K562 (cell line): Measurements from ENCODE around the gene CCDC167. TPM values are rescaled to one million over a fixed set of nuclear protein-coding genes. Genes with fewer than 3 reads are reported as not detected.

Source experiments
- ATAC-seq: fragments of 200-7000 bp; cut with Tn5 transposase; 3 replicates; pipeline ENCODE4 v1.9.1; 2020; ENCODE audit warnings: moderate library complexity
- BruUV-seq: library from RNA; stranded (reverse); fragments of 400-500 nt; replicated peaks from 2 replicates; lab custom pipeline; 2021; lab: Mats Ljungman, UMichigan
- CTCF ChIA-PET: fragments of 300-600 bp; formaldehyde crosslinking; extraction: SDS; loops from one replicate; lab custom pipeline; 2021; ENCODE audit warnings: low intra/inter-chr PET ratio; lab: Yijun Ruan, JAX
- POLR2A ChIA-PET: fragments of 300-600, 350-650 bp; sonication (Branson Sonifier 250); formaldehyde crosslinking; extraction: SDS; loops from one replicate; lab custom pipeline; 2021; ENCODE audit warnings: antibody characterized with exemption, inconsistent platforms; lab: Yijun Ruan, JAX
- DNase-seq, 4 experiments: peaks; one replicate each; pipeline versions ENCODE4 v3.0.0 to v3.0.0-alpha.2; 2011 to 2018; ENCODE audit warnings: low spot score in 3 of 4, mixed read lengths in 3 of 4; ENCODE audit errors: extremely low read depth in 1 of 4
- FAIRE-seq: peaks from 2 replicates; lab custom pipeline; 2011; peaks lifted over from hg19 to GRCh38; lab: Jason Lieb, UNC
- H2AFZ ChIP-seq: 2 replicates; pipeline ENCODE4 v1.6.0; 2011; ENCODE audit warnings: low read depth, low read length, control low read depth, inconsistent platforms
- H3K27ac ChIP-seq: fragments of 200-600 bp; 3 replicates; pipeline ENCODE4 v1.8.0; 2011; ENCODE audit warnings: low read depth, mild to moderate bottlenecking, control low read depth, inconsistent platforms, low read length, moderate library complexity, mixed read lengths; ENCODE audit errors: extremely low read depth
- H3K27me3 ChIP-seq, 2 experiments: fragments of 300-600 bp in 1 of 2; 2 replicates in 1 of 2; 3 replicates in 1 of 2; pipeline versions ENCODE4 v1.6.0 to v1.8.0; 2011; ENCODE audit warnings: inconsistent platforms in 2 of 2, low read length in 2 of 2, mild to moderate bottlenecking in 1 of 2, mixed read lengths in 1 of 2, moderate library complexity in 1 of 2; ENCODE audit not compliant: control insufficient read depth in 2 of 2, insufficient read depth in 2 of 2
- H3K36me3 ChIP-seq: fragments of 300-600 bp; 3 replicates; pipeline ENCODE4 v1.8.0; 2011; ENCODE audit warnings: mild to moderate bottlenecking, low read length, inconsistent platforms; ENCODE audit not compliant: control insufficient read depth, insufficient read depth
- H3K4me1 ChIP-seq, 2 experiments: fragments of 200-600 bp in 1 of 2; replicated peaks in 1 of 2; 2 replicates in 1 of 2; 3 replicates in 1 of 2; pipeline versions ENCODE4 v1.5.1 to v1.8.0; 2011; ENCODE audit warnings: inconsistent platforms in 2 of 2, low read length in 2 of 2, mild to moderate bottlenecking in 1 of 2, mixed read lengths in 1 of 2, moderate library complexity in 1 of 2; ENCODE audit not compliant: control insufficient read depth in 2 of 2, insufficient read depth in 2 of 2
- H3K4me2 ChIP-seq: 2 replicates; pipeline ENCODE4 v1.6.1; 2011; ENCODE audit warnings: low read length, control low read depth, inconsistent platforms, mixed read lengths; ENCODE audit not compliant: insufficient read depth
- H3K4me3 ChIP-seq: fragments of 200-600 bp; sonication (generic), shearing (Covaris generic); 2 replicates; pipeline ENCODE4 v1.5.1; 2016; ENCODE audit warnings: control low read depth, inconsistent platforms
- H3K79me2 ChIP-seq: fragments of 200-600 bp; 3 replicates; pipeline ENCODE4 v1.8.0; 2011; ENCODE audit warnings: low read length, inconsistent platforms; ENCODE audit not compliant: control insufficient read depth, insufficient read depth
- H3K9ac ChIP-seq, 2 experiments: 2 replicates each; pipeline versions ENCODE4 v1.6.0 to v1.6.1; 2011; ENCODE audit warnings: low read depth in 2 of 2, low read length in 2 of 2, control low read depth in 1 of 2, inconsistent platforms in 1 of 2, mild to moderate bottlenecking in 1 of 2, mixed read lengths in 1 of 2; ENCODE audit not compliant: insufficient read depth in 1 of 2
- H3K9me1 ChIP-seq: one replicate; pipeline ENCODE4 v1.6.0; 2011; ENCODE audit warnings: inconsistent platforms, mild to moderate bottlenecking, low read length, moderate library complexity; ENCODE audit not compliant: control insufficient read depth, insufficient read depth
- H3K9me3 ChIP-seq: replicated peaks from 2 replicates; pipeline ENCODE4 v1.5.1; 2011; ENCODE audit warnings: low read depth, low read length, inconsistent platforms; ENCODE audit not compliant: control insufficient read depth, insufficient read depth
- H4K20me1 ChIP-seq: replicated peaks from 2 replicates; pipeline ENCODE4 v1.6.1; 2011; ENCODE audit warnings: low read length, inconsistent platforms, mixed read lengths; ENCODE audit not compliant: control insufficient read depth, insufficient read depth
- CREM ChIP-seq: IDR thresholded peaks from 2 replicates; pipeline ENCODE4 v1.6.1; 2014; ENCODE audit warnings: antibody characterized with exemption, low read depth
- DMBX1 ChIP-seq: fragments of 250-450 bp; sonication (Bioruptor Pico); IDR thresholded peaks from 2 replicates; pipeline ENCODE4 v1.8.0; 2022; ENCODE audit warnings: inconsistent platforms, mild to moderate bottlenecking, moderate library complexity, borderline replicate concordance
- EHMT2 ChIP-seq: fragments of 450-650 bp; IDR thresholded peaks from 2 replicates; pipeline ENCODE4 v1.6.1; 2018; ENCODE audit warnings: antibody characterized with exemption
- GATAD2A ChIP-seq: fragments of 450-650 bp; IDR thresholded peaks from 2 replicates; pipeline ENCODE4 v1.6.1; 2017
- KHSRP ChIP-seq: fragments of 450-650 bp; IDR thresholded peaks from 2 replicates; pipeline ENCODE4 v1.6.1; 2017
- MECOM ChIP-seq: fragments of 250-450 bp; sonication (Bioruptor Pico); IDR thresholded peaks from 2 replicates; pipeline ENCODE4 v1.8.0; 2022; ENCODE audit warnings: inconsistent platforms
- NCOA1 ChIP-seq: fragments of 450-650 bp; IDR thresholded peaks from 2 replicates; pipeline ENCODE4 v1.6.1; 2016; ENCODE audit warnings: low read depth
- NR2C1 ChIP-seq, 2 experiments: fragments of 450-650 bp; IDR thresholded peaks; 2 replicates each; pipeline ENCODE4 v1.6.1; 2017; ENCODE audit warnings: mild to moderate bottlenecking in 2 of 2, antibody characterized with exemption in 1 of 2, inconsistent platforms in 1 of 2, missing compliant biosample characterization in 1 of 2, missing genetic modification characterization in 1 of 2
- RCOR1 ChIP-seq, 2 experiments: IDR thresholded peaks; 2 replicates each; pipeline ENCODE4 v1.6.1; 2012; ENCODE audit warnings: low read depth in 2 of 2, low read length in 2 of 2, borderline replicate concordance in 1 of 2, improper control_type of control experiment in 1 of 2
- SMAD4 ChIP-seq: fragments of 250-450 bp; sonication (Bioruptor Pico); conservative IDR thresholded peaks from 2 replicates; pipeline ENCODE4 v1.8.0; 2021; ENCODE audit warnings: inconsistent platforms, mild to moderate bottlenecking, moderate library complexity
- TEAD4 ChIP-seq, 2 experiments: sonication (generic) in 1 of 2; formaldehyde crosslinking in 1 of 2; IDR thresholded peaks; 2 replicates each; pipeline versions ENCODE4 v1.6.1 to v1.8.0; 2012 to 2022; ENCODE audit warnings: borderline replicate concordance in 1 of 2, inconsistent platforms in 1 of 2, low read length in 1 of 2, mild to moderate bottlenecking in 1 of 2, missing genetic modification reagents in 1 of 2
- ZNF140 ChIP-seq: fragments of 250-450 bp; sonication (Bioruptor Pico); IDR thresholded peaks from 2 replicates; pipeline ENCODE4 v1.8.0; 2021; ENCODE audit warnings: moderate library complexity, mild to moderate bottlenecking, inconsistent platforms
- ZNF197 ChIP-seq: fragments of 200-800 bp; sonication (Bioruptor generic); IDR thresholded peaks from 2 replicates; pipeline ENCODE4 v1.6.1; 2016; ENCODE audit warnings: low read depth, missing genetic modification characterization, missing compliant biosample characterization
- ZNF584 ChIP-seq: fragments of 200-800 bp; sonication (Bioruptor generic); IDR thresholded peaks from 2 replicates; pipeline ENCODE4 v1.6.1; 2016; ENCODE audit warnings: low read depth, mild to moderate bottlenecking, missing genetic modification characterization, missing compliant biosample characterization
- ZNF589 ChIP-seq: fragments of 200-800 bp; sonication (Bioruptor generic); IDR thresholded peaks from 2 replicates; pipeline ENCODE4 v1.6.1; 2016; ENCODE audit warnings: low read depth, missing genetic modification characterization, missing compliant biosample characterization
- ZNF766 ChIP-seq: fragments of 200-800 bp; sonication (Bioruptor generic); conservative IDR thresholded peaks from 2 replicates; pipeline ENCODE4 v1.6.1; 2016; ENCODE audit warnings: missing genetic modification characterization, missing compliant biosample characterization
- ZNF77 ChIP-seq: fragments of 250-450 bp; sonication (Bioruptor Pico); IDR thresholded peaks from 2 replicates; pipeline ENCODE4 v1.5.0; 2020
- WGBS: fragments of 100-300 bp; shearing (Covaris generic); methylation state at CpG from one replicate; pipeline ENCODE4 v1.1.6; 2016; ENCODE audit warnings: low coverage, mixed read lengths; ENCODE audit not compliant: insufficient coverage; ENCODE audit errors: missing lambda C conversion rate; 5-methylcytosine and 5-hydroxymethylcytosine counted together
- in situ Hi-C: fragments of 300-500 bp; cut with MboI; formaldehyde crosslinking; loops from 4 replicates; pipeline ENCODE4 v1.15.0; 2018; ENCODE audit warnings: inconsistent platforms, mixed read lengths
- intact Hi-C: fragments of 100-400 bp; cut with micrococcal nuclease; formaldehyde crosslinking; loops from 2 replicates; pipeline ENCODE4 v1.14.2; 2022
- polyA plus RNA-seq, 8 experiments: library from polyadenylated mRNA; depleted of rRNA in 4 of 8; stranded (reverse) in 5 of 8; unstranded in 3 of 8; fragments of >200 nt; fragmentation: Nextera tagmentation in 2 of 8; fragmentation: Illumina TruSeq in 1 of 8; extraction: Ambion mirVana in 2 of 8; extraction: Trizol in 1 of 8; gene quantifications; 2 replicates each; pipeline versions ENCODE4 v1.2.1 to v1.2.3, GENCODE V29; 2011 to 2014; ENCODE audit warnings: inconsistent platforms in 1 of 8, missing spikeins in 1 of 8
- total RNA-seq, 7 experiments: library from RNA; depleted of rRNA in 6 of 7; stranded (reverse); fragments of >200 nt in 6 of 7; fragmentation: Illumina TruSeq in 2 of 7; extraction: Trizol in 2 of 7; gene quantifications; 2 replicates each; pipeline versions ENCODE4 v1.2.1 to v1.2.3, GENCODE V29; 2011 to 2021; ENCODE audit warnings: low replicate concordance in 1 of 7
- TF ChIP-seq, protein P1 (sequence below): fragments of 450-650 bp; conservative IDR thresholded peaks from 2 replicates; pipeline ENCODE4 v1.6.1; 2016; ENCODE audit warnings: missing genetic modification characterization, low read depth, mild to moderate bottlenecking, missing compliant biosample characterization, moderate library complexity
- TF ChIP-seq, protein P2 (sequence below): fragments of 200-800 bp; sonication (Bioruptor generic); IDR thresholded peaks from 2 replicates; pipeline ENCODE4 v1.6.1; 2017; ENCODE audit warnings: missing genetic modification characterization, missing compliant biosample characterization

The CCDC167 gene
- total and polyA plus RNA-seq, 9 of the 15 experiments (the other 6 are each of a cell fraction or from before 2014, with no cell fraction given) = 26.0 to 114 (median 45.2) TPM

DNA sequence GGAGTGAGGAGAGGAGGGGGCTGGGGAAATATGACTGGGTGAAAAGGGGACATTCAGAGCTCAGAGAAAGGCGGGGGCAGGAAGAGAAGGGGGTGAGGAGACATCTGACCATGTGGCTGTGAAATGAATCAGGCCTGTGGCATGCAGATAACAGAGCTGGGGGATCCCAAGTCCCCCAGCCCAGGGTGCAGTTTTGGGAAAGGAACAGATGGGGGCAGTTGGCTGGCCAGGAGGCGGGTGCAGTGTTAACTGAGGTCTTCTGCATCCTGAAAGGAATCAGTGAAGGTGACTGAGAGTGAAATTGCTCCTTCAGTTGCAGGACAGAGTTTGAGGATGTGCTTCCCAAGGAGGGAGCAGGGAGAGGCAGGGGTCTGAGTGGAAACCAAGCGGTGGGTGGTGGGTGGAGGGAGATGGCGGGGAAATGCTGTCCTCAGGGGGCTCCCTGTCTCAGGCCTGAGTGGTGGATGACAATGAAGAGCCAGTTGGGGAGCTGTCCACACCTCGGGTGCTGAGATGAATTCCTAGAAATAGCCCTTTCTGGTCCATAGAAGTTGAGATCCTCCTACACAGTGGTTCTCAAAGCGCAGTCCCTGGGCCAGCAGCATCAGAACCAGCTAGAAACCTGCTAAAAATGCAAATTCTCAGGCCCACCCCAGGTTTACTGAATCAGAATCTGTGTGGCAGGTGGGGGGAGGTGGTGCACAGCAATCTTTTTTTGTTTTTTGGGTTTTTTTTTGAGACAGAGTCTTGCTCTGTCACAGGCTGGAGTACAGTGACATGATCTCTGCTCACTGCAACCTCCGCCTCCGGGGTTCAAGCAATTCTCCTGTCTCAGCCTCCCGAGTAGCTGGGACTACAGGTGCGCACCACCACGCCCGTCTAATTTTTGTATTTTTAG, 26.0 kb upstream of the CCDC167 start:
- ChIA-PET CTCF (interaction anchor here (0.7 kb wide), 1 partner anchor 23 kb away, joined by 5 read pairs; no protein-coding TSS in a partner anchor), POLR2A (interaction anchor here (0.7 to 2.1 kb wide), 5 partner anchors 9 to 35 kb away, joined by 3 to 6 read pairs (median 3); no protein-coding TSS in a partner anchor)
- no peak overlapping the region for H3K9ac ChIP-seq
- in situ Hi-C loops = no loop called here
- H3K4me3 ChIP-seq = no peak overlapping the region
- FAIRE-seq = peak; percentile 72
- 2% methylated on average over 10 of the region's 12 CpGs for WGBS
- no peaks in the 10 kb centered on the region for H4K20me1 ChIP-seq
- no TSS peak for BruUV-seq
- no peaks in the 10 kb centered on the region for H3K9me3 ChIP-seq
- DNase-seq = peak; percentile 58 to 77 (median 72)
- H3K36me3 ChIP-seq = no peaks in the 10 kb centered on the region
- no peaks in the 10 kb centered on the region for H3K4me1 ChIP-seq
- H3K27me3 ChIP-seq = peaks cover 41 to 66% of the 10 kb centered on the region in 2 experiments
- no peaks in the 10 kb centered on the region for H3K79me2 ChIP-seq
- H3K4me2 ChIP-seq = no peak overlapping the region
- intact Hi-C loops = no loop called here
- H3K9me1 ChIP-seq = no peaks in the 10 kb centered on the region
- H2AFZ ChIP-seq = no peak overlapping the region
- H3K27ac ChIP-seq = no peak overlapping the region
- peak; percentile 83 for ATAC-seq
- TF ChIP-seq SMAD4 (CRISPR knock-in tag) (peak; percentile 62), GATAD2A (no peak), ZNF766 (CRISPR knock-in tag) (peak; percentile 76; the same call in 1 of the 2 replicates), ZNF197 (CRISPR knock-in tag) (peak; percentile 85; the same call in 1 of the 2 replicates), MECOM (CRISPR knock-in tag) (0 out of 2 replicates have a peak, but pooled peaks have one; percentile 29), NCOA1 (peak; percentile 58; the same call in 1 of the 2 replicates), TEAD4 (IDR thresholded peaks at IDR 0.05; ENCODE audit: low read length) (no peak), TEAD4 (CRISPR knock-in tag; IDR thresholded peaks at IDR 0.05; ENCODE audit: borderline replicate concordance) (0 out of 2 replicates have a peak, but pooled peaks have one; percentile 21), ZNF584 (CRISPR knock-in tag) (0 out of 2 replicates have a peak, but pooled peaks have one; percentile 59), ZNF140 (CRISPR knock-in tag) (no peak), EHMT2 (peak; percentile 100), RCOR1 (IDR thresholded peaks at IDR 0.05; ENCODE audit: borderline replicate concordance in 1 of 2, low read depth in 2 of 2, low read length in 2 of 2) (peak in 1 of 2 experiments; percentile 58; a peak in 1 of 4 replicates), ZNF77 (no peak), ZNF589 (CRISPR knock-in tag) (peak; percentile 65; the same call in 1 of the 2 replicates), CREM (peak; percentile 16; the same call in 1 of the 2 replicates), NR2C1 (IDR thresholded peaks at IDR 0.05) (no peak), NR2C1 (tag; IDR thresholded peaks at IDR 0.05) (0 out of 2 replicates have a peak, but pooled peaks have one; percentile 22), DMBX1 (CRISPR knock-in tag) (peak; percentile 85), KHSRP (no peak)
- TF ChIP-seq, protein P1, sequence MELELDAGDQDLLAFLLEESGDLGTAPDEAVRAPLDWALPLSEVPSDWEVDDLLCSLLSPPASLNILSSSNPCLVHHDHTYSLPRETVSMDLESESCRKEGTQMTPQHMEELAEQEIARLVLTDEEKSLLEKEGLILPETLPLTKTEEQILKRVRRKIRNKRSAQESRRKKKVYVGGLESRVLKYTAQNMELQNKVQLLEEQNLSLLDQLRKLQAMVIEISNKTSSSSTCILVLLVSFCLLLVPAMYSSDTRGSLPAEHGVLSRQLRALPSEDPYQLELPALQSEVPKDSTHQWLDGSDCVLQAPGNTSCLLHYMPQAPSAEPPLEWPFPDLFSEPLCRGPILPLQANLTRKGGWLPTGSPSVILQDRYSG (tag) = peak; percentile 71; the same call in 1 of the 2 replicates
- TF ChIP-seq, protein P2, sequence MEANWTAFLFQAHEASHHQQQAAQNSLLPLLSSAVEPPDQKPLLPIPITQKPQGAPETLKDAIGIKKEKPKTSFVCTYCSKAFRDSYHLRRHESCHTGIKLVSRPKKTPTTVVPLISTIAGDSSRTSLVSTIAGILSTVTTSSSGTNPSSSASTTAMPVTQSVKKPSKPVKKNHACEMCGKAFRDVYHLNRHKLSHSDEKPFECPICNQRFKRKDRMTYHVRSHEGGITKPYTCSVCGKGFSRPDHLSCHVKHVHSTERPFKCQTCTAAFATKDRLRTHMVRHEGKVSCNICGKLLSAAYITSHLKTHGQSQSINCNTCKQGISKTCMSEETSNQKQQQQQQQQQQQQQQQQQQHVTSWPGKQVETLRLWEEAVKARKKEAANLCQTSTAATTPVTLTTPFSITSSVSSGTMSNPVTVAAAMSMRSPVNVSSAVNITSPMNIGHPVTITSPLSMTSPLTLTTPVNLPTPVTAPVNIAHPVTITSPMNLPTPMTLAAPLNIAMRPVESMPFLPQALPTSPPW (CRISPR knock-in tag) = peak; percentile 47
